Liver (tissue), 9 donors: ENCODE data around the gene RAD23A. TPM values are rescaled to one million over a fixed set of nuclear protein-coding genes. Genes with fewer than 3 reads are reported as not detected.
A peak's percentile ranks its signal among the peaks of the same experiment; 100 is the strongest.

Experiments
- DNase-seq: peaks from one replicate; pipeline ENCODE4 v3.0.0-alpha.2; 2017; ENCODE audit warnings: low spot score
- H3K27ac ChIP-seq, 2 donors: one replicate each; pipeline ENCODE4 v1.7.0; 2013; ENCODE audit warnings: inconsistent platforms in 2 of 2, low read length in 2 of 2, control low read depth in 1 of 2, low read depth in 1 of 2, mild to moderate bottlenecking in 1 of 2
- H3K27me3 ChIP-seq, 4 donors: one replicate each; pipeline versions ENCODE4 v1.6.1 to v1.7.0; 2013; ENCODE audit warnings: low read length in 3 of 4, inconsistent platforms in 1 of 4, mild to moderate bottlenecking in 1 of 4, moderate library complexity in 1 of 4; ENCODE audit not compliant: control insufficient read depth in 4 of 4, insufficient read depth in 4 of 4
- H3K36me3 ChIP-seq, 4 donors: one replicate each; pipeline versions ENCODE4 v1.6.1 to v1.7.0; 2013; ENCODE audit warnings: low read length in 3 of 4, mild to moderate bottlenecking in 3 of 4, low read depth in 1 of 4, moderate library complexity in 1 of 4; ENCODE audit not compliant: control insufficient read depth in 4 of 4, insufficient read depth in 3 of 4
- H3K4me1 ChIP-seq, 4 donors: one replicate each; pipeline versions ENCODE4 v1.6.1 to v1.7.0; 2013; ENCODE audit warnings: low read length in 3 of 4, mild to moderate bottlenecking in 3 of 4, moderate library complexity in 1 of 4; ENCODE audit not compliant: control insufficient read depth in 4 of 4, insufficient read depth in 4 of 4
- H3K4me3 ChIP-seq, 3 donors: one replicate each; pipeline versions ENCODE4 v1.6.1 to v1.7.0; 2013; ENCODE audit warnings: low read length in 3 of 3, control low read depth in 1 of 3, low read depth in 1 of 3, mild to moderate bottlenecking in 1 of 3
- H3K9ac ChIP-seq, 2 donors: one replicate each; pipeline ENCODE4 v1.7.0; 2013; ENCODE audit warnings: low read length in 2 of 2, mild to moderate bottlenecking in 2 of 2, moderate library complexity in 2 of 2, control low read depth in 1 of 2, low read depth in 1 of 2
- H3K9me3 ChIP-seq, 4 donors: one replicate each; pipeline versions ENCODE4 v1.6.1 to v1.7.0; 2013; ENCODE audit warnings: low read length in 3 of 4; ENCODE audit not compliant: control insufficient read depth in 4 of 4
- FOXA2 ChIP-seq: IDR thresholded peaks from 2 replicates; pipeline ENCODE4 v1.6.1; 2016; ENCODE audit warnings: antibody characterized with exemption
- HNF4G ChIP-seq: IDR thresholded peaks from 2 replicates; pipeline ENCODE4 v1.6.1; 2016; ENCODE audit warnings: antibody characterized with exemption
- JUND ChIP-seq, 2 donors: IDR thresholded peaks; 2 replicates each; pipeline ENCODE4 v1.6.1; 2016; ENCODE audit warnings: antibody characterized with exemption in 2 of 2
- NR2F2 ChIP-seq: IDR thresholded peaks from 2 replicates; pipeline ENCODE4 v1.6.1; 2016; ENCODE audit warnings: antibody characterized with exemption
- RAD21 ChIP-seq, 2 donors: IDR thresholded peaks; 2 replicates each; pipeline ENCODE4 v1.6.1; 2016; ENCODE audit warnings: antibody characterized with exemption in 2 of 2, mild to moderate bottlenecking in 2 of 2
- RXRA ChIP-seq, 2 donors: IDR thresholded peaks; 2 replicates each; pipeline ENCODE4 v1.6.1; 2017 to 2018; ENCODE audit warnings: antibody characterized with exemption in 2 of 2, mild to moderate bottlenecking in 1 of 2
- TAF1 ChIP-seq: conservative IDR thresholded peaks from 2 replicates; pipeline ENCODE4 v1.6.1; 2016; ENCODE audit warnings: antibody characterized with exemption, mild to moderate bottlenecking
- WGBS: extraction: QIAGEN DNeasy Blood & Tissue Kit; methylation state at CpG from one replicate; pipeline ENCODE4 v1.1.7; 2013; 5-methylcytosine and 5-hydroxymethylcytosine counted together
- polyA plus RNA-seq, 2 donors: library from polyadenylated mRNA; stranded (reverse) in 1 of 2; unstranded in 1 of 2; fragments of 200-250 nt in 1 of 2; fragments of >200 nt in 1 of 2; fragmentation: Nextera tagmentation in 1 of 2; extraction: Ambion mirVana in 1 of 2; gene quantifications; one replicate each; pipeline versions ENCODE4 v1.2.1 to v1.2.3, GENCODE V29; 2013 to 2015
- total RNA-seq, 2 donors: library from RNA; depleted of rRNA; stranded (reverse); fragments of >200 nt; gene quantifications; one replicate each; pipeline ENCODE4 v1.2.3, GENCODE V29; 2014
- TF ChIP-seq, protein P1 (sequence below): IDR thresholded peaks from 2 replicates; pipeline ENCODE4 v1.6.1; 2016; ENCODE audit warnings: antibody characterized with exemption, mild to moderate bottlenecking
- TF ChIP-seq, protein P2 (sequence below): fragments of 150-350 bp; IDR thresholded peaks from 2 replicates; pipeline ENCODE4 v1.5.1; 2017; ENCODE audit warnings: improper control_type of control experiment, low read depth, low read length; ENCODE audit not compliant: missing input control
- TF ChIP-seq, protein P3 (sequence below): IDR thresholded peaks from 2 replicates; pipeline ENCODE4 v1.6.1; 2016; ENCODE audit warnings: antibody characterized with exemption
- TF ChIP-seq, protein P4 (sequence below): IDR thresholded peaks from 2 replicates; pipeline ENCODE4 v1.6.1; 2016; ENCODE audit warnings: antibody characterized with exemption
- donor health status: healthy.
- donor health status: healthy.
- donor health status: healthy.
- donor health status: healthy.
- donor health status: healthy.

RAD23A gene
- total and polyA plus RNA-seq, 4 donors, result 42.9 to 112 (median 66.8) TPM

DNA sequence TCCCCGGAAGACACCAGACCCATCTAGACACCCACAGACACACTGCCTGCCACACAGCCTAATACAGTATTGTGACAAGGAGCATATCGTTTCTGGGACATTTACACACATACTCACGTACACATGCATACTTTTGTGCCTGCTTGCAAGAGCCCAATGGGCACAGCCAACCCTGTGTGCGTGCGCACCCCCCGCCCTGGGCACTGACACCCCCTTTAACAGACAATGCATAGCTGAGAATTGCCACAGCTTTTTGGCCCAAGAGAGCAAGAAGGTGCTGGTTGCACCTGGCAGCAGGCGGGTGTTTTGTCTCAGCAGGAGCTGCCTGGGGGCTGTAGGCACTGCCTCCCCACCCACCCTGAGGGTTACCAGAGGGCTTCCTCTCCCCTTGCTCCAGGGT lies 47.9 kb downstream of the RAD23A start:
- no peaks in the 10 kb centered on the region for H3K36me3 ChIP-seq
- TF ChIP-seq FOXA2 (no peak), RXRA (IDR thresholded peaks at IDR 0.05) (no peak)
- TF ChIP-seq, protein P1, sequence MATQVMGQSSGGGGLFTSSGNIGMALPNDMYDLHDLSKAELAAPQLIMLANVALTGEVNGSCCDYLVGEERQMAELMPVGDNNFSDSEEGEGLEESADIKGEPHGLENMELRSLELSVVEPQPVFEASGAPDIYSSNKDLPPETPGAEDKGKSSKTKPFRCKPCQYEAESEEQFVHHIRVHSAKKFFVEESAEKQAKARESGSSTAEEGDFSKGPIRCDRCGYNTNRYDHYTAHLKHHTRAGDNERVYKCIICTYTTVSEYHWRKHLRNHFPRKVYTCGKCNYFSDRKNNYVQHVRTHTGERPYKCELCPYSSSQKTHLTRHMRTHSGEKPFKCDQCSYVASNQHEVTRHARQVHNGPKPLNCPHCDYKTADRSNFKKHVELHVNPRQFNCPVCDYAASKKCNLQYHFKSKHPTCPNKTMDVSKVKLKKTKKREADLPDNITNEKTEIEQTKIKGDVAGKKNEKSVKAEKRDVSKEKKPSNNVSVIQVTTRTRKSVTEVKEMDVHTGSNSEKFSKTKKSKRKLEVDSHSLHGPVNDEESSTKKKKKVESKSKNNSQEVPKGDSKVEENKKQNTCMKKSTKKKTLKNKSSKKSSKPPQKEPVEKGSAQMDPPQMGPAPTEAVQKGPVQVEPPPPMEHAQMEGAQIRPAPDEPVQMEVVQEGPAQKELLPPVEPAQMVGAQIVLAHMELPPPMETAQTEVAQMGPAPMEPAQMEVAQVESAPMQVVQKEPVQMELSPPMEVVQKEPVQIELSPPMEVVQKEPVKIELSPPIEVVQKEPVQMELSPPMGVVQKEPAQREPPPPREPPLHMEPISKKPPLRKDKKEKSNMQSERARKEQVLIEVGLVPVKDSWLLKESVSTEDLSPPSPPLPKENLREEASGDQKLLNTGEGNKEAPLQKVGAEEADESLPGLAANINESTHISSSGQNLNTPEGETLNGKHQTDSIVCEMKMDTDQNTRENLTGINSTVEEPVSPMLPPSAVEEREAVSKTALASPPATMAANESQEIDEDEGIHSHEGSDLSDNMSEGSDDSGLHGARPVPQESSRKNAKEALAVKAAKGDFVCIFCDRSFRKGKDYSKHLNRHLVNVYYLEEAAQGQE, result no peak
- TF ChIP-seq, protein P2, sequence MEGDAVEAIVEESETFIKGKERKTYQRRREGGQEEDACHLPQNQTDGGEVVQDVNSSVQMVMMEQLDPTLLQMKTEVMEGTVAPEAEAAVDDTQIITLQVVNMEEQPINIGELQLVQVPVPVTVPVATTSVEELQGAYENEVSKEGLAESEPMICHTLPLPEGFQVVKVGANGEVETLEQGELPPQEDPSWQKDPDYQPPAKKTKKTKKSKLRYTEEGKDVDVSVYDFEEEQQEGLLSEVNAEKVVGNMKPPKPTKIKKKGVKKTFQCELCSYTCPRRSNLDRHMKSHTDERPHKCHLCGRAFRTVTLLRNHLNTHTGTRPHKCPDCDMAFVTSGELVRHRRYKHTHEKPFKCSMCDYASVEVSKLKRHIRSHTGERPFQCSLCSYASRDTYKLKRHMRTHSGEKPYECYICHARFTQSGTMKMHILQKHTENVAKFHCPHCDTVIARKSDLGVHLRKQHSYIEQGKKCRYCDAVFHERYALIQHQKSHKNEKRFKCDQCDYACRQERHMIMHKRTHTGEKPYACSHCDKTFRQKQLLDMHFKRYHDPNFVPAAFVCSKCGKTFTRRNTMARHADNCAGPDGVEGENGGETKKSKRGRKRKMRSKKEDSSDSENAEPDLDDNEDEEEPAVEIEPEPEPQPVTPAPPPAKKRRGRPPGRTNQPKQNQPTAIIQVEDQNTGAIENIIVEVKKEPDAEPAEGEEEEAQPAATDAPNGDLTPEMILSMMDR, result no peak
- no peak overlapping the region for H3K4me3 ChIP-seq
- WGBS, result 94% methylated on average over 7 of the region's 7 CpGs
- no peak overlapping the region for H3K27ac ChIP-seq
- no peak overlapping the region for H3K9ac ChIP-seq
- H3K9me3 ChIP-seq, result no peaks in the 10 kb centered on the region
- H3K27me3 ChIP-seq, result no peaks in the 10 kb centered on the region
- peaks cover 3 to 21% (median 12%) of the 10 kb centered on the region in 4 donors for H3K4me1 ChIP-seq
- DNase-seq, result no peak

DNA sequence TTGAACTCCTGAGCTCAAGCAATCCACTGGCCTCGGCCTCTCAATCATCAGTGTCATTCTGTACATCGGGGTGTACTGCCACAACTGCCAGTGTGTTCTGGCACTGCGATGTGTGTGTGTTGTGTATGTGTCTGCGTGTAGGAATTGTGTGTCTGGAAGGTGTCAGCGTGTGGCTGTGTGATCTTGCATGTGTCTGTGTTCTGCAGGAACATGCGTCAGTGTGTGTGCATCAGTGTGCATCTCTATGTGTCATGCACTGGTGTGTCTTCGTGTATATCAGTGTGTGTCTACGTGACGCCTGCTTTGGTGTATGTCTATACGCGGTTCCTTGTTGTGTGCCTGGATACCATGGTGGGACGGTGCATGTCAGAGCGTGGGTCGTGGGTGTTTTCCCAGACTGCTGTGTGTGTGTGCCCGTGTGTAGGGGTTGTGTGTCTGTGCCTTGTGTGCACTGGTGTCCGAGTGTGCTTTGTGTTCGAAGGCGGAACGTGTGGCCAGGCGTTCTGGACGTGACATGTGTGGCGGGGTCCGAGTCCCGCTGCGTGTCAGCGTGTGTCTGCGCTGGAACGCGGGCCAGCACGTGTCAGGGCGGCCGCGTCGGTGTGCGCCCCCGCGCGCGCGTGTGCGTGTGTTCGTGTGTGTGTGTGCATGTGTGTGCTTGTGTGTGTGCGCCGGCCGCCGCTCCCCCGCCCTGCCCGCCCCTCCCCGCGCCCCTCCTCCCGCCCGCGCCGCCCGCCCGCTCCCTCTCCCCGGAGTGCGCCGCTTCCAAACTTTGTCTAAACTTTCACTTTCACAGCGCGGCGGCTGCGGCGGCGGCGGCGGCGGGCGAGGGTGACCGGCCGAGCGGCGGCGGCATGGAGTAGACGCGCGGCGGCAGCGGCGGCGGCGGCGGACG lies 49.3 kb downstream of the RAD23A start, which contains the start of gene NFIX:
TSS of gene NFIX (plus strand) at position 775 of the 895 bp plus-strand sequence. CDS start 363 bp downstream, outside the sequence.
- no peak within 1 kb of the TSS for H3K9ac ChIP-seq
- DNase-seq, result peak; percentile 63
- no peaks in the 10 kb centered on the region for H3K9me3 ChIP-seq
- H3K4me1 ChIP-seq, result peaks cover 3 to 21% (median 12%) of the 10 kb centered on the region in 4 donors
- 12% methylated on average over 84 of the region's 84 CpGs for WGBS
- TF ChIP-seq RAD21 (IDR thresholded peaks at IDR 0.05), result no peak
- no peak for TF ChIP-seq NR2F2
- TF ChIP-seq, protein P2, result no peak
- TF ChIP-seq FOXA2, result no peak
- TF ChIP-seq, protein P3, sequence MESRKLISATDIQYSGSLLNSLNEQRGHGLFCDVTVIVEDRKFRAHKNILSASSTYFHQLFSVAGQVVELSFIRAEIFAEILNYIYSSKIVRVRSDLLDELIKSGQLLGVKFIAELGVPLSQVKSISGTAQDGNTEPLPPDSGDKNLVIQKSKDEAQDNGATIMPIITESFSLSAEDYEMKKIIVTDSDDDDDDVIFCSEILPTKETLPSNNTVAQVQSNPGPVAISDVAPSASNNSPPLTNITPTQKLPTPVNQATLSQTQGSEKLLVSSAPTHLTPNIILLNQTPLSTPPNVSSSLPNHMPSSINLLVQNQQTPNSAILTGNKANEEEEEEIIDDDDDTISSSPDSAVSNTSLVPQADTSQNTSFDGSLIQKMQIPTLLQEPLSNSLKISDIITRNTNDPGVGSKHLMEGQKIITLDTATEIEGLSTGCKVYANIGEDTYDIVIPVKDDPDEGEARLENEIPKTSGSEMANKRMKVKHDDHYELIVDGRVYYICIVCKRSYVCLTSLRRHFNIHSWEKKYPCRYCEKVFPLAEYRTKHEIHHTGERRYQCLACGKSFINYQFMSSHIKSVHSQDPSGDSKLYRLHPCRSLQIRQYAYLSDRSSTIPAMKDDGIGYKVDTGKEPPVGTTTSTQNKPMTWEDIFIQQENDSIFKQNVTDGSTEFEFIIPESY, result no peak
- TF ChIP-seq, protein P4, sequence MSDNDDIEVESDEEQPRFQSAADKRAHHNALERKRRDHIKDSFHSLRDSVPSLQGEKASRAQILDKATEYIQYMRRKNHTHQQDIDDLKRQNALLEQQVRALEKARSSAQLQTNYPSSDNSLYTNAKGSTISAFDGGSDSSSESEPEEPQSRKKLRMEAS, result no peak
- TF ChIP-seq RXRA (IDR thresholded peaks at IDR 0.05), result no peak
- TF ChIP-seq JUND (IDR thresholded peaks at IDR 0.05), result no peak
- TF ChIP-seq, protein P1, result no peak
- no peak for TF ChIP-seq TAF1
- no peak for TF ChIP-seq HNF4G
- H3K4me3 ChIP-seq, result peak within 1 kb of the TSS; percentile 70 to 87 (median 84)
- peaks cover 0 to 3% (median 0%) of the 10 kb centered on the region in 4 donors for H3K36me3 ChIP-seq
- H3K27ac ChIP-seq, result peak within 1 kb of the TSS; percentile 78 to 85
- no peaks in the 10 kb centered on the region for H3K27me3 ChIP-seq
